Activated T-cell treated with anti-CD3 and anti-CD28 coated beads for 48 hours (primary cell): ENCODE measurements around the gene VSTM2L.
"Not testable (repeated sequence)": the region's sequence is repeated elsewhere in the genome, so short reads cannot be mapped to it uniquely, and the experiment has no call there.

Source experiments
- DNase-seq: peaks from one replicate; pipeline ENCODE4 v3.0.0-alpha.2; 2020; ENCODE audit warnings: low read depth

VSTM2L gene

GRCh38 chr20:37937686-37938085 lies 34.8 kb downstream of the VSTM2L start:
- DNase-seq = no peak

DNA sequence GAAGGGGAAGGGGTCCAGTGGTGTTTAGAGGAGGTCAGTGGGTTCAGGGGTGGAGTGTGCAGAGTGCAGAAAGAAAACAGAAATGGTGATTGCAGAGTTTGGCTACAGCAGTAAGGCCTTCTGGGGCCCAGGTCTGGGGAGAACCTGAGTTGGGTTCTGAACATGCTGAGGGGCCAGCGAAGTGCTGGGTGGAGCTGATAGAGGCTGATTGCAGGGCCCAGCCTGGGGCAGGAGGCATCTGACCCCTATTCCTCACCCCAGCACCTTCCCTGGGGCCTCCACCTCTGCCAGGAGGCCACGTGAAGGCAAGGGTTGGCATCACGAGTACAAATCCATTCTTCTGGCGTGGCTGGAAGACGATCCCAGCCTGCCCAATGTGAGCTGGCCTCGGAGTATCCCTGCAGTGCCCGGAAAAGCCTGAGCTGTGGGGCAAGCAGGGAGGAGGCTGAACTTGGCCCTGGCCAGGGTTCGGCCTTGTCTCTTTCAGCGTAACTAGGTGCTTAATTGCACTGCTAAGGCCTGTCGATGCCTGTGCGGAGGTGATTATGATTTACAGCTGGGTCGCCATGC lies 35.3 kb downstream of the VSTM2L start:
- no peak for DNase-seq

DNA sequence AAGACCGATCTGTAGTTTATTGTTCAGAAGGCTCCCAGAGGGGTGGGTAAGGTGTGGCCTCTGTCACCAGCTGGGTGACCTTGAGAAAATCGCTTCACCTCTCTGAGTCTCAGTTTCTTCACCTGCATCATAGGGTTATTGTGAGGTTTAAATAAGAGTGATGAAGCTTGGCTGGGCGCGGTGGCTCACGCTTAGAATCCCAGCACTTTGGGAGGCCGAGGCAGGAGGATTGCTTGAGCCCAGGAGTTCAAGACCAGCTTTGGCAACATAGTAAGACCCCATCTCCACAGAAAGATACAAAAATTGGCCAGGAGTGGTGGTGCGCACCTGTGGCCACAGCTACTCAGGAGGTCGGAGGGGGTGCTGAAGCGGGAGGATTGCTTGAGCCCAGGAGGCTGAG lies 36.0 kb downstream of the VSTM2L start:
- no peak for DNase-seq

- no peak for DNase-seq
Observed at GRCh38 chr20:37939701-37940560, 37.0 kb downstream of the VSTM2L start.

GRCh38 chr20:37940858-37941257 lies 37.9 kb downstream of the VSTM2L start:
- no peak for DNase-seq

- DNase-seq = no peak
Observed at GRCh38 chr20:37941332-37941731, 38.4 kb downstream of the VSTM2L start.

GRCh38 chr20:37941992-37942391 lies 39.1 kb downstream of the VSTM2L start:
- DNase-seq = no peak

DNA sequence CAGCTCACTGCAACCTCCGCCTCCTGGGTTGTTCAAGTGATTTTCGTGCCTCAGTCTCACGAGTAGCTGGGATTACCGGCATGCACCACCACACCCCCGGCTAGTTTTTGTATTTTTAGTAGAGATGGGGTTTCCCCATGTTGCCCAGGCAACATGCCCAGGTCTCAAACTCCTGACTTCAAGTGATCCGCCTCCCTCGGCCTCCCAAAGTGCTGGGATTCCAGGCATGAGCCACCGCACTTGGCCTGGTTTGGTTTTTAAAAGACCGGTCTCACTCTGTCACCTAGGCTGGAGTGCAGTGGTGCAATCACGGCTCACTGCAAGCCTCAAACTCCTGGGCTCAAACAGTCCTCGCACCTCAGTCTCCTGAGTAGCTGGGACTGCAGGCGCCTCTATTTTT lies 40.1 kb downstream of the VSTM2L start:
- DNase-seq = no peak

DNA sequence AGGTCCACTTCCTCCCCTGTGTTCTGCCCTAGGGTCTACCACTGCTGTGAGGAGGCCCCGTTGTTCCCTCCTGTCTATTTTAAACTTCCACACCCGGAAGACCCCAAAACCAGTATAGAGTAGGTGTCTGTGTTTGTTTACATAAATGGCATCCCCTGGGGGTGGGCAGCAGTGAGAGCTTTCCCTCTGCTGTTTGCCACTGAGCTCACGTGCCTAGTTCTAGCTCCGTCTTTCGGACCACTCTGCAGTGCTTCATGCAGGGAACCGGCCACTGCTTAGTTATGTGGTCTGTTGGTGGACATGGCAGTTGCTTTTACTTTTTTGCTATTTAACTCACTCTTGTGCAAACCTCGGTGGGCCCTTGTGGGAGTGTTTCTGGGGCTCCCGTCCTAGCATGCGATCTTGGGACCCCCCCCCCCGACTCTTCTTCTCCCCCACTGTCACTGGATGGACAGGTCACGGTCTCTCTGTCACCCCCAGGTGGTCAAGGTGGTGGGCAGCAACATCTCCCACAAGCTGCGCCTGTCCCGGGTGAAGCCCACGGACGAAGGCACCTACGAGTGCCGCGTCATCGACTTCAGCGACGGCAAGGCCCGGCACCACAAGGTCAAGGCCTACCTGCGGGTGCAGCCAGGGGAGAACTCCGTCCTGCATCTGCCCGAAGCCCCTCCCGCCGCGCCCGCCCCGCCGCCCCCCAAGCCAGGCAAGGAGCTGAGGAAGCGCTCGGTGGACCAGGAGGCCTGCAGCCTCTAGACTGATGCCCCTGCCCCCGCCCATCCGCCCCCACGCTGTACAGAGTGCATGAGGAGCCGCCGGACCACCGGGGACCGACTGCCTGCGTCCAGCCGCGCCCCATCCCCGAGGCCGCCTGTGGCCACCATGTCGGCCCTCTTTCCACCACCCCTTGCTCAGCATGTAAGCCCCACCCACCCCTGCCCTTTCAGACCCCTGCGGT lies 40.9 kb downstream of the VSTM2L start:
- DNase-seq = no peak

DNA sequence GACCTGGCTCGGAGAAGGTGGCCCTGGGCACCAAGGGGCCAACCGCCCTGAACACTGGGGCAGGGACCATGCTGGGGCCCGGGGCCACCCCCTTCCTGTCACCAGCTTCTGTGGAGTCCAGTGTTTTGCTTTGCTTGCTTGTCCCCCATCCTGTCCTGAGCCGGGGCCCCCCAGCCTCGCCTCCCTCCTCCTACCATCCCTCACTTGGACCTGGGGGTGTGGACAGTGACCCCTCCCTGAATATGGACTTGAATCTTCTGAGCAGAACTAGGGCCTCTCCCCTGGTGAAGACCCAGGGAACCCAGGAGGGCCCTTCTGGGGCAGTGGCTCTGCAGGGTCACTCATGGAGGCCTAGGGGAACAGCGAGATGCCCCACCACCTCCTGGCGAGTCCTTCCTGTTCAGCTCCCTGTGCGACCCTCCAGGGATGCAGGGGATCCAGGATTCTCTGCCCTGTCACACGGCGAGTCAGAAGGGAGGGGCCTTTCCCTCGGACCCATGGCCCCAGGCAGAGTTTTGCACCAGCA lies 41.6 kb downstream of the VSTM2L start:
- DNase-seq = no peak

DNA sequence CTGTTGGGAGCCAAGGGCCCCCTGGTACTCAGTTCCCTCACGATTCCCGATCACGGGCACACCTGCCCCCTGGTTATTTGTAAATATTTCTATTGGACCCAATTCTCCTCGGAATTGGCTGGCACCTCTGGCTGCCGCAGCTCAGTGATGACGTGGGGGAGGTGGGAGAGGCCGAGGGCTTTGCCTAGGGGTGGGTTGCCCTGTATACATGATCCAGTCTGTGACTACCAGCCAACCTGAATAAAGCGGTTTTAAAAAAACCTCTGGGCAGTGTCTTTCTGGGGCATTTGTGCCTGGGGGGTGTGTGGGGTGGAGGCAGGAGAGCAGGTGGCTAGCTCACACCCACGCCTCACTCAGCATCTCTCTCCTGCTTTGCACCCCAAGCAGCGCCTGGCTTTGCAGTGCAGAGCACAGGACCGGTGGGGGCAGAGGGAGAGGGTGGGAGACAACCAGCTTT lies 42.2 kb downstream of the VSTM2L start:
- DNase-seq = no peak

- DNase-seq = no peak
Observed at GRCh38 chr20:37946946-37947345, 44.0 kb downstream of the VSTM2L start.

- no peak for DNase-seq
Observed at GRCh38 chr20:37947943-37948342, 45.0 kb downstream of the VSTM2L start.

DNA sequence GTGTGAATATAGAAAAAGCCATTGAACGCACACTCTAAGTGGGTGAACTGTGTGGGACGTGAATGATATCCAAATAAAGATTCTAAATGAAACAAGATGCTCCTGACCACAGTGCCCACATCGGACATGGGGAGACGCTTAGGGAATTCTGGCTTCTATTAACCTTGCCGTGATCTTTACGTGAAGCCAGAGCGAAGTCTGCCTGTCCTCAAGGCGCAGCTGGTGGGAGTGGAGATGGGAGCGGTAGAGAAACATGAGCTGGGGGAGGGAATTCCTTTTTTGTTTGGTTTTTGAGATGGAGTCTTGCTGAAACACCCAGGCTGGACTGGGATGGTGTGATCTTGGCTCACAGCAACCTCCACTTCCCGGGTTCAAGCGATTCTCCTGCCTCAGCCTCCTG lies 46.0 kb downstream of the VSTM2L start:
- DNase-seq = no peak

- no peak for DNase-seq
Observed at GRCh38 chr20:37954190-37954589, 51.3 kb downstream of the VSTM2L start.

- no peak for DNase-seq
Observed at GRCh38 chr20:37954626-37955025, 51.7 kb downstream of the VSTM2L start.

DNA sequence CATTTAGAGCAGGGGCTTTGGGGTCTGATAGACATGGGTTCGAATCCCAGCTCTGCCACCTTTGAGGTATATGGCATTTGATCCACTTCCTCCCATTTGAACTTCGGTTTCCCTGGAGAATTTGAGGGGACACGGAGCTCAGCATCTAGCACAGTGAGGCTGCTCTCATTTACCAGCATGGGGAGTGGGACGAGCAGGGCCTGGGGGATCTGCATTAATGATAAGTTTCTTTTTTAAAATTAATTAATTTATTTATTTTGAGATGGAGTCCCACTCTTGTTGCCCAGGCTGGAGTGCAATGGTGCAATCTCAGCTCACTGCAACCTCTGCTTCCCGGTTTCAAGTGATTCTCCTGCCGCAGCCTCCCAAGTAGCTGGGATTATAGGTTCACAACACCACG lies 52.6 kb downstream of the VSTM2L start:
- no peak for DNase-seq

GRCh38 chr20:37956107-37956585 lies 53.2 kb downstream of the VSTM2L start:
- no peak for DNase-seq

DNA sequence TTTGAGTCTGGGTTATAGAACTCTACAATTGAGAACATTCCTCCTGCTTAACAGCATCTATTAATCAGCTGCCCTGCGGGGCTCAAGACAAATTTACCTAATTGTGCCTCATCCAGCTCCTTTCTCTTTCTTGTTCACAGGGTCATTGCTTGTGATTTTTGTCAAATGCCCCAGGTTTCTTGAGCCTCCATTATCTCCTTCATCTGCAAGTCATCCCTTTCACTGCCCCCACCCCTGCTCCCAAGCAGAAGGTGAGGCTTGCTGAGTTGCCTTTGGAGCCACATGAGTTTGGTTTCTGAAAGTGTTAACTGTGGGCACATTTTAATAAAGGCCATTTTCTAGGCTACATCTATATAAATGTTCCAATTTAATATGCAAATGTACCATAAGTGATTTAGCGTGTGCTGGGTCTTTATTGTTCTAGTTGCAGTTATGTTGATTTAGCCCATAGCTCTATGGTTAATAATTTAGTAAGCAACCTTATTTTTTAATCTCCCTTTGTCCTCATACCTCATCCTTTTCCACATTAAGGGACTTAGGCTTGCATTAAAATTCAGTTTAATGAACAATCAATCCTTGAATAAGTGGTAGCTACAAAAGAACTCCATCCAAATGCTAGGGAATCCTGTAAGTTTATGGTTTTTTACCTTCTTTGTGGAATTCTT lies 56.1 kb downstream of the VSTM2L start:
- DNase-seq = no peak

- no peak for DNase-seq
Observed at GRCh38 chr20:37961066-37961465, 58.1 kb downstream of the VSTM2L start.

DNA sequence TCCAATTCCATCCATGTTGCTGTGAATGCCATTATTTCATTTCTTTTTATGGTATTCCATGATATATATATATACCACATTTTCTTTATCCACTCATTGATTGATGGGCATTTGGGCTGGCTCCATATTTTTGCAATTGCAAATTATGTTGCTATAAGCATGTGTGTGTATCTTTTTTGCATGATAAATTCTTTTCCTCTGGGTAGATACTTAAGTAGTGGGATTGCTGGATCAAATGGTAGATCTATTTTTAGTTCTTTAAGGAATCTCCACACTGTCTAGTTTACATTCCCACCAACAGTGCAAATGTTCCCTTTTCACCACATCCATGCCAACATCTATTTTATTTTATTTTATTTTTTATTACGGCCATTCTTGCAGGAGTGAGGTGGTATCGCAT lies 60.6 kb downstream of the VSTM2L start:
- not testable (repeated sequence) for DNase-seq
